ENCODE measurements around the gene IGSF3. TPM values are rescaled to one million over a fixed set of nuclear protein-coding genes. Genes with fewer than 3 reads are reported as not detected.

Gene IGSF3
- polyA plus RNA-seq, 1 donor (not counting 4 experiments of a cell fraction or from before 2014, with no cell fraction given) = 47.4 TPM

DNA sequence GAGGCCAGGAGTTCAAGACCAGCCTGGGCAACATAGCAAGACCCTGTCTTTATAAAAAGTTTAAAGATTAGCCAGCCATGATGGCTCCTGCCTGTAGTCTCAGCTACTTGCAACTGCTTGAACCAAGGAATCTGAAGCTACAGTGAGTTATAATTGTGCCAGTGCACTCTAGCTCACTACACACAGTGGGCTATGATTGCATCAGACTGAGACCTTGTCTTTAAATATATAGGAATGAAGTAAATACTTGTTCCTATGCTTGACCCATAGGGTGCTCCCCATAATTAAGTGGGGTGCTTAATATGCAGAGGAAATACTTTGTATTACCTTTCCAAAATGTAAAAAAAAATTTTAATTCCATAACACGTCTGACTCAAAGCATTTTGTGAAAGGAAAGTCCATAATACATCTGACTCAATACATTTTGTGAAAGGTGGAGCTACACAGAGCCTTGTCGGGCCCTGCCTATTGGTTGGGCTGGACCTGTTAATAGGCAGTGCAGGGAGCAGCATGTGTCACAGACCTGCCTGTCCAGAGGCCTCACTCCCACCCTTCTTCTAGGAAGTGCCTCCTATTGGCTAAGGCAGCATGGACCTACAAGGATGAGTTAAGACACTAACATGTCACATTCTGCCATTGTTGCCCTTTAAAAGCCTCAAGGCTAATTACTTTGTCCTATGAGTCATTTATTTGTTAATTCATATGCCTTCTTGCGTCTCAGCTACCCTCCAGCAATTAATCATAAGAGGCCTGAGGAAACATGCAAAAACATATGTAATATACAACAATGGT, 130.3 kb downstream of the IGSF3 start:
- Histone ChIP-seq H3K4me1 (ENCODE audit: control insufficient read depth, extremely low read depth, insufficient read depth, low read length) (peaks cover 43% of the 10 kb centered on the region), H3K27me3 (ENCODE audit: control insufficient read depth, extremely low read depth, insufficient read depth, low read length) (no peaks in the 10 kb centered on the region), H3K27ac (ENCODE audit: control insufficient read depth, insufficient read depth, low read length) (peak overlapping the region; percentile 82), H4K20me1 (ENCODE audit: control insufficient read depth, extremely low read depth, insufficient read depth, low read length) (no peaks in the 10 kb centered on the region), H3K9me3 (ENCODE audit: control insufficient read depth, low read depth, low read length) (no peaks in the 10 kb centered on the region), H3K36me3 (ENCODE audit: control insufficient read depth in 2 of 2, extremely low read depth in 1 of 2, insufficient read depth in 2 of 2, low read length in 2 of 2) (peaks cover 1 to 6% of the 10 kb centered on the region in 2 experiments), H3K4me2 (ENCODE audit: control insufficient read depth, extremely low read depth, insufficient read depth, low read depth, low read length) (peak overlapping the region; percentile 51), H3K9ac (ENCODE audit: control insufficient read depth, extremely low read depth, insufficient read depth, low read length) (peak overlapping the region; percentile 60), H3K4me3 (ENCODE audit: control insufficient read depth in 2 of 3, extremely low read depth in 1 of 3, insufficient read depth in 2 of 3, low read depth in 1 of 3, low read length in 3 of 3) (no peak overlapping the region), H3K79me2 (ENCODE audit: control insufficient read depth, insufficient read depth, low read length) (no peaks in the 10 kb centered on the region), H3K9me1 (ENCODE audit: control insufficient read depth, extremely low read depth, insufficient read depth, low read length) (no peaks in the 10 kb centered on the region), H2AFZ (ENCODE audit: control insufficient read depth, low read length) (no peak overlapping the region)
- FAIRE-seq = peak; percentile 94
- dilution Hi-C loops (cut with MboI; ENCODE audit: extremely low pct_ligation_motif_present, low sequenced_read_pairs) = no loop called here
- TF ChIP-seq EZH2 (IDR thresholded peaks at IDR 0.05; ENCODE audit: low read length) = no peak
- TF ChIP-seq, protein P1, sequence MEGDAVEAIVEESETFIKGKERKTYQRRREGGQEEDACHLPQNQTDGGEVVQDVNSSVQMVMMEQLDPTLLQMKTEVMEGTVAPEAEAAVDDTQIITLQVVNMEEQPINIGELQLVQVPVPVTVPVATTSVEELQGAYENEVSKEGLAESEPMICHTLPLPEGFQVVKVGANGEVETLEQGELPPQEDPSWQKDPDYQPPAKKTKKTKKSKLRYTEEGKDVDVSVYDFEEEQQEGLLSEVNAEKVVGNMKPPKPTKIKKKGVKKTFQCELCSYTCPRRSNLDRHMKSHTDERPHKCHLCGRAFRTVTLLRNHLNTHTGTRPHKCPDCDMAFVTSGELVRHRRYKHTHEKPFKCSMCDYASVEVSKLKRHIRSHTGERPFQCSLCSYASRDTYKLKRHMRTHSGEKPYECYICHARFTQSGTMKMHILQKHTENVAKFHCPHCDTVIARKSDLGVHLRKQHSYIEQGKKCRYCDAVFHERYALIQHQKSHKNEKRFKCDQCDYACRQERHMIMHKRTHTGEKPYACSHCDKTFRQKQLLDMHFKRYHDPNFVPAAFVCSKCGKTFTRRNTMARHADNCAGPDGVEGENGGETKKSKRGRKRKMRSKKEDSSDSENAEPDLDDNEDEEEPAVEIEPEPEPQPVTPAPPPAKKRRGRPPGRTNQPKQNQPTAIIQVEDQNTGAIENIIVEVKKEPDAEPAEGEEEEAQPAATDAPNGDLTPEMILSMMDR (optimal IDR thresholded peaks at IDR 0.05 in 1 of 3, IDR thresholded peaks at IDR 0.05 in 1 of 3, conservative IDR thresholded peaks at IDR 0.05 in 1 of 3; ENCODE audit: extremely low read depth in 1 of 3, insufficient read depth in 2 of 3, low read length in 3 of 3) = no peak
- DNase-seq (ENCODE audit: low read depth, low spot score) = peak; percentile 100

DNA sequence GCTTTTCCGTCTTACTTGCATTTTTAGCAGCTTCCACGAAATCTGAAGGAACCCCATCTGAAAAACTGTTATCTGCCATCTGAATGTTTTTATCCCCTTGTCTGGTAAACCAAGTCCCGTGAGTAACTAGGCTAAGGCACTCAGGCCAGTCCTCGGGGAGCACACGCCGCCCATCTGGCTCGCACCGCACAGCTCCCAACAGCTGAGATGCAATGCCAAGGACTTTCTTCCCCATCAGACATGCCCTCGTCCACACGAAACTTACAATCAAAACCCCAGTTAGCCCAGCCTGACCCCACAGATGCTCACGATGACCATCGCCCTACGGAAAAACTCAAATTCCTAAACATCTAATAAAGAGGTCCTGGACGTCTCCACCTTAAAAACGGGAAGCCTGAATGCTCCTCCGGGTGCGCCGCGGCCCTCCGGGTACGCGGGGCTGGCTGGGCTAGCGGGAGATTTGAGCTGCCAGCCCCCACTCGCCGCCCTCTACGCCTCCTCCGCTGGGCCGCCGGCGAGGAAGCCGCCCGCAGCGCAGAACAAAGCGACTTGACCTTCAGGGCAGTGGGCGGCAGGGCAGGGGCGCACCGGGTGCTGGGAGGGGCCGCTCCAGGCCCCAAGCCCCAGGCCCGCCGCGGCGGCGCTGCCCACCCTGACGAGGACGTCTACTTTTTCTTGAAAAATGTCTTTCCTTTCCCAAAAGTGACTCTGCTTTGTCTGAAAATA, 133.4 kb downstream of the IGSF3 start:
- Histone ChIP-seq H3K36me3 (ENCODE audit: control insufficient read depth in 2 of 2, extremely low read depth in 1 of 2, insufficient read depth in 2 of 2, low read length in 2 of 2) (peaks cover 0 to 3% of the 10 kb centered on the region in 2 experiments), H3K9me1 (ENCODE audit: control insufficient read depth, extremely low read depth, insufficient read depth, low read length) (no peaks in the 10 kb centered on the region), H3K4me1 (ENCODE audit: control insufficient read depth, extremely low read depth, insufficient read depth, low read length) (peaks cover 34% of the 10 kb centered on the region), H3K27me3 (ENCODE audit: control insufficient read depth, extremely low read depth, insufficient read depth, low read length) (no peaks in the 10 kb centered on the region), H3K4me2 (ENCODE audit: control insufficient read depth, extremely low read depth, insufficient read depth, low read depth, low read length) (no peak overlapping the region), H3K9ac (ENCODE audit: control insufficient read depth, extremely low read depth, insufficient read depth, low read length) (no peak overlapping the region), H3K9me3 (ENCODE audit: control insufficient read depth, low read depth, low read length) (no peaks in the 10 kb centered on the region), H3K27ac (ENCODE audit: control insufficient read depth, insufficient read depth, low read length) (no peak overlapping the region), H4K20me1 (ENCODE audit: control insufficient read depth, extremely low read depth, insufficient read depth, low read length) (no peaks in the 10 kb centered on the region), H2AFZ (ENCODE audit: control insufficient read depth, low read length) (no peak overlapping the region), H3K79me2 (ENCODE audit: control insufficient read depth, insufficient read depth, low read length) (no peaks in the 10 kb centered on the region), H3K4me3 (ENCODE audit: control insufficient read depth in 2 of 3, extremely low read depth in 1 of 3, insufficient read depth in 2 of 3, low read depth in 1 of 3, low read length in 3 of 3) (no peak overlapping the region)
- dilution Hi-C loops (cut with MboI; ENCODE audit: extremely low pct_ligation_motif_present, low sequenced_read_pairs) = no loop called here
- DNase-seq (ENCODE audit: low read depth, low spot score) = no peak
- TF ChIP-seq EZH2 (IDR thresholded peaks at IDR 0.05; ENCODE audit: low read length) = no peak
- TF ChIP-seq, protein P1 (optimal IDR thresholded peaks at IDR 0.05 in 1 of 3, IDR thresholded peaks at IDR 0.05 in 1 of 3, conservative IDR thresholded peaks at IDR 0.05 in 1 of 3; ENCODE audit: extremely low read depth in 1 of 3, insufficient read depth in 2 of 3, low read length in 3 of 3) = no peak
- no peak for FAIRE-seq

Data from keratinocyte (primary cell).